Measurements from ENCODE around the gene BLVRB. TPM values are rescaled to one million over a fixed set of nuclear protein-coding genes. Genes with fewer than 3 reads are reported as not detected.

BLVRB gene
- total RNA-seq, 1 donor from 2014 or later, result 86.1 TPM

DNA sequence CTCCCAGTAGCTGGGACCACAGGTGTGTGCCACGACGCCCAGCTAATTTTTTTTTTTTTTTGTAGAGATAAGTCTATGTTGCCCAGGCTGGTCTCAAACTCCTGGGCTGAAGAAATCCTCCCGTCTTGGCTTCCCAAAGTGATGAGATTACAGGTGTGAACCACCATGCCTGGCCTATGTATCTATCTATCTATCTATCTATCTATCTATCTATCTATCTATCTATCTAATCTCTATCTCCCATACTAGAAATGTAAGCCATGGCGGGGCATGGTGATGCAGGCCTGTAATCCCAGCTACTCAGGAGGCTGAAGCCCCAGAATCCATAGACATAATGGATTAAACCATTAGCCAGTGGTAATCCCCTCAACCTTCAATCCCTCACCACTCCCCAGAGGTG is 14.9 kb downstream of the BLVRB start:
- TF ChIP-seq, protein P1, sequence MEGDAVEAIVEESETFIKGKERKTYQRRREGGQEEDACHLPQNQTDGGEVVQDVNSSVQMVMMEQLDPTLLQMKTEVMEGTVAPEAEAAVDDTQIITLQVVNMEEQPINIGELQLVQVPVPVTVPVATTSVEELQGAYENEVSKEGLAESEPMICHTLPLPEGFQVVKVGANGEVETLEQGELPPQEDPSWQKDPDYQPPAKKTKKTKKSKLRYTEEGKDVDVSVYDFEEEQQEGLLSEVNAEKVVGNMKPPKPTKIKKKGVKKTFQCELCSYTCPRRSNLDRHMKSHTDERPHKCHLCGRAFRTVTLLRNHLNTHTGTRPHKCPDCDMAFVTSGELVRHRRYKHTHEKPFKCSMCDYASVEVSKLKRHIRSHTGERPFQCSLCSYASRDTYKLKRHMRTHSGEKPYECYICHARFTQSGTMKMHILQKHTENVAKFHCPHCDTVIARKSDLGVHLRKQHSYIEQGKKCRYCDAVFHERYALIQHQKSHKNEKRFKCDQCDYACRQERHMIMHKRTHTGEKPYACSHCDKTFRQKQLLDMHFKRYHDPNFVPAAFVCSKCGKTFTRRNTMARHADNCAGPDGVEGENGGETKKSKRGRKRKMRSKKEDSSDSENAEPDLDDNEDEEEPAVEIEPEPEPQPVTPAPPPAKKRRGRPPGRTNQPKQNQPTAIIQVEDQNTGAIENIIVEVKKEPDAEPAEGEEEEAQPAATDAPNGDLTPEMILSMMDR (IDR thresholded peaks at IDR 0.05; ENCODE audit: insufficient read depth, low read length, poor library complexity, severe bottlenecking), result no peak
- Histone ChIP-seq H3K36me3 (ENCODE audit: control insufficient read depth, insufficient read depth, low read length) (no peaks in the 10 kb centered on the region), H3K27me3 (ENCODE audit: control insufficient read depth, insufficient read depth, low read length) (no peaks in the 10 kb centered on the region), H3K4me3 (ENCODE audit: low read depth, low read length) (no peak overlapping the region)
- DNase-seq (ENCODE audit: low read depth), result no peak

GRCh38 chr19:40449506-40449905 is 16.0 kb downstream of the BLVRB start:
- Histone ChIP-seq H3K36me3 (ENCODE audit: control insufficient read depth, insufficient read depth, low read length) (no peaks in the 10 kb centered on the region), H3K4me3 (ENCODE audit: low read depth, low read length) (no peak overlapping the region), H3K27me3 (ENCODE audit: control insufficient read depth, insufficient read depth, low read length) (no peaks in the 10 kb centered on the region)
- no peak for DNase-seq (ENCODE audit: low read depth)
- TF ChIP-seq, protein P1 (IDR thresholded peaks at IDR 0.05; ENCODE audit: insufficient read depth, low read length, poor library complexity, severe bottlenecking), result no peak

- DNase-seq (ENCODE audit: low read depth), result no peak
- no peak overlapping the region for H3K4me3 ChIP-seq (ENCODE audit: low read depth, low read length)
- H3K27me3 ChIP-seq (ENCODE audit: control insufficient read depth, insufficient read depth, low read length), result no peaks in the 10 kb centered on the region
- TF ChIP-seq, protein P1 (IDR thresholded peaks at IDR 0.05; ENCODE audit: insufficient read depth, low read length, poor library complexity, severe bottlenecking), result no peak
- H3K36me3 ChIP-seq (ENCODE audit: control insufficient read depth, insufficient read depth, low read length), result peaks cover 1% of the 10 kb centered on the region
These were observed 19.2 kb downstream of the BLVRB start for GRCh38 chr19:40446263-40446784.

DNA sequence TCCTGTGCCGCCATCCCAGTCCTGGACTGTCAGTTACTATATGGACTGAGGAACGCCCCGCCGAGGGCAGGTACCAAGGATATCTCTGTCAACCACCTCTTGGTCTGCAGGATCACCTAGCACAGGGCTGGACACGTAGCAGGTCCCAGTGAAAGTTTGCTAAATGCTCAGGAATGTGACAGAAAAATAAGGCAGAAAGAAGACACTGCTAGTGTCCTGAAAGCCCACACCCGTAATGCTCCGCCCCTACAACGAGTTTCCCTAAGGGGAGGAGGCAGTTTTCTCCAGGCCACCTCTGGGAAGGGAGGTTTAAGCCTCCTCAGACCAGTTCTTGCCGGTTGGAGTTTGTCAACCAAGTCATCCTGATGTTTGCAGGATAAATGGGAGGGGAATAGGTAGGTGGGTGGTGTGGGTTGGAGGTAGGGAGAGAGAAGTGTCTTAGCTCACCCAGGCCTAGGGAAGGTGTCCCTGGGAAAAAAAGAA is 19.7 kb downstream of the BLVRB start:
- TF ChIP-seq, protein P1 (IDR thresholded peaks at IDR 0.05; ENCODE audit: insufficient read depth, low read length, poor library complexity, severe bottlenecking), result no peak
- Histone ChIP-seq H3K36me3 (ENCODE audit: control insufficient read depth, insufficient read depth, low read length) (peaks cover 1% of the 10 kb centered on the region), H3K4me3 (ENCODE audit: low read depth, low read length) (no peak overlapping the region), H3K27me3 (ENCODE audit: control insufficient read depth, insufficient read depth, low read length) (no peaks in the 10 kb centered on the region)
- DNase-seq (ENCODE audit: low read depth), result no peak

DNA sequence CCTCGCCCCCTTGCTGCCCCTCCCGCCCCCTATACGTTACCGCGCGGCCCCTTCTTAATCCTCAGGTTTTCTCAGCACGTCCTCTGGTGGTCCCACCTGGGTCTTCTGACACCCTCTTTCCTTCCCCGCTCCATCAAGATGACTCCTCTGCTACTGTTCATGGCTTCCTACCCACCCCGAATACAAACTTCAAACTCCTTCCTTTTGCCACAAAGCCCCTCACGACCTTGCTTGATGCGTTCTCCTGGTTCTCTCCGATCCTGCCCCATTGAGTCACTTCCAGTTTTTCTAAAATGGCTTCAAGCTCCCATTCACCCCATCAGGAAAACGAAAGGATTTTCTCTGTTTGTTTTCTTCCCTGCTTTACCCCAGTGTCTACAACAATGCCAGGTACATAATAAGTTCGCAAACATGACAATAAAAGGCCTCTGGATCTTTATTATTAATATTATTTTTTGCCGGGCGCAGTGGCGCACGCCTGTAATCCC is 20.7 kb downstream of the BLVRB start:
- H3K36me3 ChIP-seq (ENCODE audit: control insufficient read depth, insufficient read depth, low read length), result peaks cover 1% of the 10 kb centered on the region
- H3K27me3 ChIP-seq (ENCODE audit: control insufficient read depth, insufficient read depth, low read length), result no peaks in the 10 kb centered on the region
- no peak for DNase-seq (ENCODE audit: low read depth)
- TF ChIP-seq, protein P1 (IDR thresholded peaks at IDR 0.05; ENCODE audit: insufficient read depth, low read length, poor library complexity, severe bottlenecking), result peak; percentile 22
- peak overlapping the region; percentile 59 for H3K4me3 ChIP-seq (ENCODE audit: low read depth, low read length)

Data from kidney epithelial cell (primary cell).